ENCODE data around the gene NDUFB10.
"Not testable (repeated sequence)": the region's sequence is repeated elsewhere in the genome, so short reads cannot be mapped to it uniquely, and the experiment has no call there.

Gene NDUFB10

DNA sequence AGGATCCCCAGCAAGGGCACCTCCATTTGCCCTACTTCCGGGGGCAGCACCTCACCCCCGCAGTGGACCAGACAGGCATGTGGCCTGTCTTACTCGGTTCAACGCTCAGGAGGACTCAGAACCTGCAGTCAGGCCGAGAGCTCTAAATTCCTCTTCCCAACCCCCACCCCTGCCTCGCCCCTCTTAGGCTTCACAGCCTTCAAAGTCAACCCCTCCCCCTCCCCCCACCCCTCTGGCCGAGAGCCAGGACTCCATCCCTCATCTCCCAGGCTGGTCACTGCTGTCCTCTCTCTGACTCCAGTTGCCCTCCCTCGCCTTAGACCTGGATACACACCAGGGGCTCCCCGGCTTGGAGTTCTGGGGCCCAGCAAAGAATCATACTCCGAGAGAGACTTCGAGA lies 33.1 kb upstream of the NDUFB10 start:
- DNase-seq, result no peak

DNA sequence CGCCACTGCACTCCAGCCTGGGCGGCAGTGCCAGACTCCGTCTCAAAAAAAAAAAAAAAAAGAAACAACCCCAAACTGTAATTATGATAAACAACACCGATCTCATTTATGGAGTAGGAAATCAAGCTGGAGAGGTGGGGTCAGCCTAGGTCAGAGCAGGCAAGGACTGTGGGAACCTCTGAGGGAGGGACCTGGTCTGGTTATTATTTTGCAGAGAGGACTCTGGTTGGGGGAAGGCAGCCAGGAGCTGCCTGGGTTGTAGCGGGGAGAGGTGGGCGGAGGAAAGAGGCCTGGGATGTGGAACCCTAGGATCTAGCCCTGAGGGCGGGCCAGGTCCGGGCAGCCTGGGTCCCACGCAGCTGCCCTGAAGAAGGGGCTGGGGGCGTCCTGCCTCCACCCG lies 30.2 kb upstream of the NDUFB10 start:
- peak; percentile 39 to 77 (median 65) for DNase-seq

DNA sequence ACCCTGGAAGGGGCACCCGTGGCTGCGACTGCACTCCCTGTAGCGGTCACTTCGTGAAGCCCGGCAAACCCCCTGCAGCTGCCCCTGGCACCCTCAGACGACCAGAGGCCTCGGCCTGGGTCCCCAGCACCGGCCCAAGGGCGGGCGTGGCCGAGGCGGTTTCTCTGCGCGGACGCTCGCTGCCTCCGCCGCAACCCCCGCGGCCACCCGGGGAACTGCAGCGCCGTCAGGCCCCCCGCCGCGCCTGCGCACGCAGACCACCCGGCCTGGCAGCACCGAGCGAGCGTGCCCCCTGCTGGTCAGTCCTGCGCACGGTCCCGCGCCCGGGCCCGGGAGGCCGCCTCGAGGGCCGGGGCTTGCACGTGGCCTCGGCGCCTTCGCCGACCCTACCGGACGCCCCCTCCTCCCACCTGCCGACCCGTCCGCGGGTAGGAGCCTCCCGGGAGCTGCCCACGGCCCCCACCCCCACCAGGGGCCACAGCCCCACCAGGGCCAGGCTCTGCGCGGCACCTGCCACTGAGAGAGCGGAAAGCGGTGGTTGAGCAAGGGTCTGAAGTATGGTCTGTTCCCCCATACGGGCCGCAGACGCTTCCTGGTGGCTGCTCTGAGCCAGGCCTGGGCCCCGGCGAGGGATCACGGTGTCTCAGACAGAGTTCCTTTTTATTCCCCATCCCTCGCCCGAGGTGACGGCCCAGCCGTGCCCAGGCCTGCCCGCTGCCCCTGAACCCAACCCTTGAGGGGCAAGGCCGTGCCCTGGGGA lies 29.6 kb upstream of the NDUFB10 start:
- peak; percentile 88 to 97 (median 88) for DNase-seq

DNA sequence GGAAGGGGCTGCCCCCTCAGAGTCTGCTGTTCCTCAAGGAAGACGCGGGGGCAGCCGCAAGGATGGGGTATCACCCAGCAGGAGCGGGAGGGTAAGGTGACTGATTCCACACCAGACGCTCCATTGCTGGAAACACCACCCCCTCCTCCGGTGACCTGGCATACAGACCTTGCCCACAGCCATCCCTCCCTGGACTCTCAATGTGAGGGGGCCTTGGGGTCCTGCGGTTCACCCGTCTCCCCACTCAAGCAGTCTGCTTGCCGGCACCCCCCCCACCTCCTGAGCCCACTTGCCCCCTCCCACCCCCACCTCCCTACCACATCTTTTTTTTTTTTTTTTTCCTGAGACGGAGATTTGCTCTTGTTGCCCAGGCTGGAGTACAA lies 29.0 kb upstream of the NDUFB10 start:
- DNase-seq, result no peak

DNA sequence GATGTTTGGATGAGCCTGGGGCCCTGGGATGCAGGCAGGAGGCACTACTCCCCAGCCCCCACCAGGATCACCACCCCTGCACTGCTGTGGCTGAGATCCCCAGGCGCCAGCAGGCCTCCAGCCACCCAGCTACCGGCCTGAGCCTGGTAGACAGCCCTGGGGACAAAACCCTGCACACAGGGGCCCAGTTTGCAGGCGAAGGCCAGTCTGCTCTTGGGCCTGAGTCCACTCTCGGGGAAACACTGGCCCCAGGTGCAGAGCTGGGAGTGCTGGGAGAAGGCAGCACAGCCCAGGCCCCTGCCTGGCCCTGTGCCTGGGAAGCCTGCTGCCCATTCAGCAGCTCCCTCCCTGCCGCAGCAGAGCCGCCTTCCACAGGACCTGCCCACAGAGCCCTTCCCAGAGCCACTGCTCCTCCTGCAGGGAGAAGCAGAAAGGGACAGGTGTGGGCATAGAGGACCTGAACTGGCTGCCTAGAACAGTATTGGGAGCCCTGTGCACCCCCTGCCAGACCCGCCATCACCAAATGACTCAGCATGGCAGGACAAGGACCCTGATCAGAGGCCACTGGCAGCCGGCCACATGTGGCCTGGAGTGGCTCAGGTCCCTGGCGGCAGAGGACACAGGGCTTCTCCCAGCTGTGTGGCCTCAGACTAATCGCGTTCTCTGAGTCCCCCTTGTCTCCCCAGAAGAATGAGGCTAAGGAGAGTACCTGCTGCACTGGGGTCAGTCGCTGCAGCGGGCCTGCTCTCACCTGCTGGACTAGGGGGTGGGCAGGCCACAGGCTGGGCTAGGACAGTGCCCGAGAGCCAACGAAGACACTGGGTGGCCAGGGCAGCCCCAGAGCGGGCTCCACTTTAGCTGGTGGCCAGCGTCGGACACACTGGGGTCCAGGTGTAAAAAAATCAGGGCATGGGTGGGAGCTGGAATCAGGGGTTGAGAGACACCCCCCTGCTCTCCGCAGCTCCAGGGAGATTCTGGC lies 27.0 kb upstream of the NDUFB10 start:
- DNase-seq, result peak in 1 of 3 experiments; percentile 29

DNA sequence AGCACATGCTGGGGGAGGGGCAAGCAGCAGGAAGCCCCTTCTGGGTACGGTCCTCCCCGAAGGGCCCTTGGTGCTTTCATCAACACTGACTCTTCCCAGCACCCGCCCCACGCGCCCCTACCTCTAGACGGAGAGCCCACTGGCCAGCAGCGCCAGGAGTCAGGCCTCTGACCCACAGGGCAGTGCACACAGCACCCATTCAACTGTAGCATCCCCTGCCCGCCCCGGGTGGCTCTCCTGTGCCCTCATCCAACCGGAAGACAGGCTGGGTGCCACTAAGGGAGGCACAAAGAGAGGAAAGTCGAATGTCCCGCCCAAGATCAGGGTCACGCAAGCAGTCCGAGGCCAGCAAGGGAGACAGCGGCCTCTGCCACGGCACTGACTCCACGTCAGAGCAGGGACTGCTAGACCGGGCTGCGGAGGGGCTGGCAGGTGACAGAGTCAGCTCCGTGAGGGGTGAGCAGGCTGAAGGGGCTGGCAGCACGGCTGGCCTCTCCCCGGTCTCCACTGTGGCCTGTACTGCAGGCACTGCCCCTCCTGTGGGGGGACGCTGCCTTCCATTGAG lies 26.2 kb upstream of the NDUFB10 start:
- DNase-seq, result no peak

DNA sequence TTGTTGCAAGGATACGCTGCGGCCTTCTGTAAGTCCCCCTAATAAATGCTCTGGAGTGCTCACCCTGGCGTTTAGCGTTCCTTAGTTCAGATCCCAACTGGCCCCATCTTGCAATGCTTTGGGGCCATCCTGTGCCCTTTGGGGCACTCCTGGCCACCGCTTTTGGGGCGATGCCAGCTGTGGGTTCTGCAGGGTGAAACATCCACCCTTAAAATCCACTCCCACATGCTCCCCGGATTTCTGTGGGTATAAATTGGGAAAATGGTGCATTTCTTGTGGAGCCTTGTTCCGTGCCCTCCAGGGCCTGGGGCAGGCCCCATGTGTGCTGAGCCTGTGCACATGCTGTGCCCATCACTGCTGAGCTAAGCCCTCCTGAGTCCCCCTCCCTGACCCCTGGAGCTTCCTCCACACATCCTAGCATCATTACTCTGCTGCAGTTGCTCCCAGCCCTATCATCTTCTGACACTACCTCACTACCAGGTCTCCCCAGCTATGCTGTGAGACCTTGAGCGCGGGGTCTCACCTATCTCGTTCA lies 22.3 kb upstream of the NDUFB10 start:
- no peak for DNase-seq

DNA sequence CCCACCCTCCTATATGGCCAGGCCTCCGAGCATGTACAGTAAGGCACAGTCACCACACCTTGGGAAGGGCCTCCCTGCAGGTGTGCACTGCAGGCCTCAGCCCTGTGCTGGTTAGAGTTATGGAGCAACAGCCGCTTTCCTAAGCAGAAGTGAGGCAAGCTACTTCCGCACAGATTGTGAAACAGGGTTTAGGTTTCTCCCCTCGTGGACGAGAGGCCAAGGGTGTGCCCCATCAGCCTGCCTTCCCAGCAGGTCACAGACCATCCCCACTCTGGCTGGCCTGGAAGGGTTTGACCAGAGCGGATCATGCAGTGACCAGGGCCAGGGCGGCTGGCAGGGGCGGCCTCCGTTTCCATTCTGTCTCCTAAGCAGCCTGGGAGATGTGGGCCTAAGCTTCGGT lies 21.0 kb upstream of the NDUFB10 start:
- DNase-seq, result no peak

DNA sequence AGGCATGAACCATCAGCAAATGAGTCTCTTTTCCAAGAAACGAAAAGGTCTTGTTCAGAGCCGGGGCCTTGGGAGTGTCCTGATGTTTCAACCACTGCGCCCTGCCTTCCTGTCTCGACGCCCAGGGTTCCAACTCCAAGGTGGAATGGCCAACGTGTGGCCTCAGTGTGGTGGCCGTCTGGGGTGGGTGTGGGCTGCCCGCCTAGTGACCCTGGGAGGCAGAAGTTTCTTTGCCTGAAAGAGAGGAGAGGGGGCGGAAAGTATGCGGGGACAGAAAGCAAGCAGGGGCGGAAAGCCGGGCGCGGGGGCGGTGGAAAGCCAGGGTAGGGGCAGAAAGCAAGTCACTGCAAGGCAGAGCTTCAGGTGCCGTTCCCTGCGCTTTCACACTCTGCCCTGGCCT lies 20.4 kb upstream of the NDUFB10 start:
- DNase-seq, result no peak

DNA sequence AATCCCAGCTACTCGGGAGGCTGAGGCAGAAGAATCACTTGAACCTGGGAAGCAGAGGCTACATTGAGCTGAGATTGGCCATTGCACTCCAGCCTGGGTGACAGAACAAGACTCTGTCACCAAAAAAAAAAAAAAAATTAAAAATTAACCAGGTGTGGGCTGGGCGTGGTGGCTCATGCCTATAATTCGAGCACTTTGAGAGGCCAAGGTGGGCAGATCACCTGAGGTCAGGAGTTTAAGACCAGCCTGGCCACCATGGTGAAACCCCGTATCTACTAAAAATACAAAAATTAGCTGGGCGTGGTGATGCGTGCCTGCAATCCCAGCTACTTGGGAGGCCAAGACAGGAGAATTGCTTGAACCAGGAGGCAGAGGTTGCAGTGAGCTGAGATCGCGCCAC lies 19.5 kb upstream of the NDUFB10 start:
- DNase-seq, result not testable (repeated sequence)

DNA sequence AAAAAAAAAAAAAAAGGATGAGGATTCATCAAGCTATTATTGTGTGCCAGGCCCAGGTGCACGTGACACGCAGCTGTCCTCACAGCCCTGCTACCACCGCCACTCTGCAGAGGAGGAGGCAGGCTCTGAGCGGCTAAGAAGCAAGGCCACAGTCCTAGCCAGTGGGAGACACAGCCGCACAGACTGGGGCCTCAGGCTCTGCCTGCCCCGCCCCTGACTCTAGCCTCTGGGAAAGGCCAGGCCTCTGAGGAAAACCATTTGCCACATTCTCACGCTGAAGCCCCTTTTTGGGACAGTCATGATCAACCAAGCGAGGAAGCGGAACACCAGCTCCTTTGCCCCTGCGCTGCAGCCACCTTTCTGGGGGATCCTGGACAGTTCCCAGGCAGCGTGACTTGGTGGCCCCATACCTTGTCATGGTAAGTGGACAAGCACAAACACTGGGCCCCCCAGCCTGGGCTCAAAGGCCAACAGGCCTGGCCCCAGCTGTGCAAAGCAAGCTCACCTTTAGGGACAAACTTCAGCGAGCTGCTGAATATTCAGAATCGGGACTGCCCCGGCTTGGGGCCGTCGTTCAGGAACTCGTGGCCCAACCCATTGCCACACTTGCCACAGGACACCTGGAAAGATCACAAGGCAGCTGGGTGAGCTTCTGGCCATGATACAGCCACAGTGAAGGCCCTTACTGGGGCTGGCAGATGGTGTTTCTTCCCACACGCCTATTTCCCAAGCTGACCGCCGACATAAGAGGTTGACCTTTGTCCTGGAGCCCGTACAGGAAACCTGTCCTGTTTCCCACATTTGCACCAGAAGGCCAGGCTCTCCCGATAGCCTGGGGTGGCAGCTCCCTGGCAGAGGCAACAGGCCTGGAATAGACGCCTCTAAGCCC lies 18.8 kb upstream of the NDUFB10 start:
- DNase-seq, result no peak

DNA sequence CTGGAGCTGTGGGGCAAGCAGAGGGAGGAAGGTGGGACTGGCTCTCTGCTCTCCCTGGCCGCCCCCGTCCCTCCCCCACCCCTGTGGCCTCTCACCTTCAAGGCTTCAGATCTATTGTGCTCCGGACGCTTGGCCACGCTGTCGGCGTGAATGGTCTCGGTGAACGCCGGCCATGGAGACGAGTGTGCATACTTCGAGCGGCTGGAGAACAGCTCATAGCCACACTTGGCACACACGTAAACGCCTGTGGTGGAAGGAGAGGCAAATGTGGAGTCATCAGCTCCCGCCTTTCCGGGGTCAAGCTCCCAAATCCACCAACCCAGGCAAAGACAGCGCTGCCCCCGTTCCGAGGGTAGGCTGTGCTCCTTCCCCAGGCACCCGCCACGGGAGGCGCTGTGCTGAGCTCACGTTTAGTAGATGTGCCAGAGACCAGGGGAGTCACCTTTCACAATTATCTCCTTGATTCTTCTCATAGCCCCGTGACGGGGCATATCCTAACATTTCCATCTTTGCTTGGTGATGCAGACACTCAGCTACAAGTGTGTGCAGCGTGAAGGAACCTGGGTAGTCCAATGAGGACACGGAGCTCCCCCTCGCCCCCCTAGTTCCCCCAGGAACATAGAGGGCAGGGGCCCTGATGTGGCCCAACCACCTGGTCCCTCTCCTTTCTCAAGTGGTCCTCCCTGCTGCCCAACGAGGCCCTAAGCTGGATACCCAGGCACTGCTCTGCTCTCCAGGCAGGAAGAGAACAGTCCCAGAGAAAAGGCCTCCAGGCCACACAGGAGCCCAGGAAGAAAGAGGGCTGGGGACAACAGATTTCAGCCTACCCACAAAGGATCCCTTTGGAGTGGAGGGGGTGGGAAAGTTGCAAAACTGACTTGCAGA lies 17.9 kb upstream of the NDUFB10 start:
- DNase-seq, result no peak

DNA sequence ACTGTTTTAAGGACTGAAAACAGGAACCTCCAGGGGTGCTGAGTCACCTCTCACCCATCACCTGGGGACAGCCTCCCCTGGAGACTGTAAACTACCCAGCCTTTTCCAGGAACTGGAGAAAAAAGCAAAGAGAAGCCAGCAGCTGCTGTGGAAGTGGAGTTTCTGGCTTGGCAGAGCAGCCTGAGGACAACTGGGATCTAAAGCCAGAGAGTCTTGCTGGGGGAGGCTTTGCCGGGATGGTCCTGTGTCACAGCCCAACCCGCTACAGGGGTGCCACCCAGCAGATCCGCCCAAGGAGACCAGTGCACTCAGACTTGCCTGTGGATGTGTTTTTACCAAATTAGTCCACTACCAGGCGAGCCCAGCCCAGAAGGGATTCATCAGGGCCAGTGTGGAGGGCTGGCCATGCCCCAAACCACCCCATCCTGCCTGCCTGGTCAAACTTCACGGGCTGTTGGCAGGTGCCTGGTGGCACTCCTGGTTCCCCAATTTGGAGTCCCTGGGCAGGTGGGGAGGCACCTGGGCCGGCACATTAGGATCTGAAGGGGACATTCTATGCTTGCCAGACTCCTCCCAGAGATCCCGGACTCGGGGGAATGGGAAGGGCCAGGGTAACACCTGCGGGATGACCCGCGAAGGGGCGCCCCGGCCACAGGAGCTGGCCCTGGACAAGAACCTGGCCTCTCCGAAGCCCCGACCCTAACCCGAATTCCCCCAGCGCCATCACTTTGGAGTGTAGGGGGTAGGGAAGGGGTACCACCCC lies 17.1 kb upstream of the NDUFB10 start:
- peak in 2 of 3 experiments; percentile 18 to 23 for DNase-seq

DNA sequence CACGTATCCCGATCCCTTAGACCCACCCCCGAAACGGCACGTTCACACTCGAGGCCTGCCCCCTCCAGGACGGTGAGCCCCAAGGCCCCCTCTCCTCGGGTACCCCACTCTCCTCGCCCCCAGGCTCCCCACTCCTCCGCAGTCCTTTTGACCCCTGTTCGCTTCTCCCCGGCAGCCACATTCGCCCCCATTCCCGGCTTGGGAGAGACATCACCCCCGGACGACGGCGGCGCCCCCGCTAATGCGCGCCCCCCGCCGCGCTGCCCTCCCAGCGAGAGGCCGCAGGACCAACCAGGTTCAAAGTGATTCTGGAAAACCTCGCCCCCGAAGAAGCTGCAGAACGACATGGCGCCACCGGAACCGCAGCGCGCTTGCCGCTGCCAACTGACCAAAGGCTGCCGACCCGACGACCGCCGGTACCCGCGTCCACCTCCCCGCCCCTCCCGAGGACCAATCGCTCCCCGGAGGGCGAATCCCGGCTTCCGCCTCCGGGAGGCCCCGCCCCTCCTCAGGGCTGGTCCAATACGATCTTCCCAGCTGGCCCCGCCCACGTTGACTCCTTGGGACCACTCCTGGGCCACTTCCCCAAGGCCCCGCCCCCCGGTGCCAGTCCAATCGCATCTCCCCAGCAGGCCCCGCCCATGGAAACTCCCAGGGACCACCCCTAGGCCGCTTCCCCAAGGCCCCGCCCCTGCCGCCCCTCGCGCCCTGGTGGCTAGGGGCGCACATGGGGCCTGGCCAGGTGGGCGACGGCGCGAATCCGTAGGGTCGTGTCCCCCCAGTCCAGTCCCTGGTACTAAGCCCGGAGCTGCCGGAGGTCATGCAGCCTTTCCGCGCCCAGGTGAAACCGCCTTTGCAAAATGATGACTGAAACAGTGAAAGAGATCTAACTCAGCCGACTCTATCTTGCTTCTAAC lies 16.3 kb upstream of the NDUFB10 start, which contains the start of gene MSRB1:
TSS of gene MSRB1 (minus strand) at position 390 of the 917 bp plus-strand sequence. CDS start at position 347, 43 bp downstream.
- peak; percentile 99 to 100 (median 100) for DNase-seq

DNA sequence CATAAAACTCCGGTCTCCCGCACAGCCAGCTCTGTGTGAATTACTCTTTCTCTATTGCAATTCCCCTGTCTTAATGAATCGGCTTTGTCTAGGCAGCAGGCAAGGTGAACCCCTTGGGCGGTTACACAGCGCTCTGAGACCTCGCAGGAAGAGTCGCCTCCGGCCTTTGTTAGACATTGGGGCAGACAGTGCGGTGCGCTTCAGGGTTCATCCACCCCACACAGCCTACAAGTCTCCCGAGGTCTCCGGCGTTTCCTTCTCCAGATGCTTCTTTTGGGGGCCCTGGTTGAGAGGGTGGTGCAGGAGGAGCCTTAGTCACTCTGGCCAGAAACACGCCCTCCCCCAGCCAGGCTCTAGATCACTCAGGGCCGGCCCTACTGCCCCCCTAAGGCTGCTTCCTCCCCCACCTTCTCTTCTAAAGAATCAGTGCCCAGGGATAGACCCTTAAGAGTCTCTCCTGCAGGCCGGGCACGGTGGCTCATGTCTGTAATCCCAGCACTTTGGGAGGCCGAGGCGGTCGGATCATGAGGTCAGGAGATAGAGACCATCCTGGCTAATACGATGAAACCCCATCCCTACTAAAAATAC lies 14.6 kb upstream of the NDUFB10 start:
- no peak for DNase-seq

DNA sequence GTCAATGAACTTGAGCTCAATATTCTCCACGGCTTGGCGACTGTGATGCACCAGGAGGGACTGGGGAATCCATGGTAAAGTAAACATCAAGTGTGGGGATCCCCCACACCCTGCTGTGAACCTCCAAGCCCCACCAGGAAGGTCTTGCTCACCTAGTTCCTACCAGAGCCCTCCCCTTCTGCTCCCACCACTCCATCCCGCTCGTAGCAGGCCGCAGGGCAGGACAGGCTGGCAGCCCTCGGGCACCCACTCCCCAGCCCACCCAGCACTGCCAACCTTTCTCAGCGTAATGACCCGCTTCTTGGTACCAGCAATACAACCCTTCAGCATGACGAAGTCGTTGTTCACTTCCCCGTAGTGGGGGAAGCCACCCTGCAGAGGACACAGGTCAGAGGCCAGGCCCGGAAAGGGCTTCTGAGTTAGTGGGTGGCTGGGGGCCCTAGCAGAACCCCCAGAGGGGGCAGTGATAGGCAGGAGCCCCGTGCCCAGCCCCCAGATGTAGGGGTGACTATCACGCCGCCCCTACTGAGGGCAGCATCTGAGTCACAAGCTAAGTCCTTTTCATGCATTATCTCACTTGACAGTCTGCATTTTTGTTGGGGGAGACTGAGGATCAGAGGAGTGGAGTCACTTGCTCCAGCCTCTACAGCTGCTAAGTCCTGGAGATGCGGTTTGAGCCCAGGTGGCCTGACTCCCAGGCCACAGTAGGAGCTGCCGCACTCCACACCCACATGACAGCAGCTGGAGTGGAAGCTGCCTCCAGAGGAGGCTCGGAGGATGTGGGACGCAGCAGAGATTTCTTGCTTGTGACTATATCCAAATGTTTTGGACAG lies 13.6 kb upstream of the NDUFB10 start:
- no peak for DNase-seq

DNA sequence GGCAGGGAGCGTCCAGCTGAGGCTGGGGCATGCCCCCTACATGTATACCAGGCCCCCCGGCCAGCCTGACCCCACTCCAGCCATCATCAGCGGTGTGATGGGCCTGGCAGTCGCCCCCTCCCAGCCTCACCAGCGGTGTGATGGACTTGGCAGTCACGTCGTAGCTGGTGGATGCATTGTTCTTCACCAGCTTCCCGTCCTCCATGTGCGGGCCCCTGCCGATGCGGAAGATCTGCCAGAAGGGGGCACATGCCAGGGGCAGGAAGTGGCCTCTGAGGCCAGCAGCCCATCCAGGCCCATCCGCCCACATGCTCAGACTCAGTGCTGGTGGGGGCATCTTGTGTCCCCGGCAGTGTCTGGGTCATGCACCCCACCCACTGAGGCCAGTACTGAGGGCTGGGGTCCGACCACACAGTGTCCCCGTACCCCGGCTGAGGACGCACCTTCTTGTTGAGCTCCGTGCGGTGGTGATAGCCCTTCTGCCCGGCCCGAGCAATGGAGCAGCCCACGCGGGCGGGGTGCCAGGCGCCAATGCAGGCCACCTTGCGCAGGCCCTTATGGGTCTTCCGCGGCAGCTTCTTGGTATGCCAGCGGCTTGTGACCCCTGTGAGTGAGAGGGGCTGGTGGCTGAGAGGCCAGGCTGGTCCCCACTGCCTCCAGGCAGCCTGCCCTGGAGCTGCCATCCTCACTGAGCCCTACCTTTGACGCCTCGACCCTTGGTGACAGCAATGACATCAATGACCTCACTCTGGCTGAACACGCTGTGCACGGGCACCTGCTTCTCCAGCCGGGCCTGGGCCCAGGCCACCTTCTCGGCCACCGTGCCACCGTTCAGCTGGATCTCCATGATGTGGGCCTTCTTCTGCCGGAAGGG lies 12.6 kb upstream of the NDUFB10 start:
- DNase-seq, result no peak

All from NCI-H1417 (cell line).